HG02852 (cell line): ENCODE results near the gene GTPBP10.
"Not testable (repeated sequence)": the region's sequence is repeated elsewhere in the genome, so short reads cannot be mapped to it uniquely, and the experiment has no call there.

Source experiments
- ATAC-seq: cut with Tn5 transposase; IDR thresholded peaks from one replicate; pipeline ENCODE4 v1.9.1; 2021; ENCODE audit warnings: mild to moderate bottlenecking, moderate library complexity; ENCODE audit not compliant: unreplicated experiment

The GTPBP10 gene, protein sequence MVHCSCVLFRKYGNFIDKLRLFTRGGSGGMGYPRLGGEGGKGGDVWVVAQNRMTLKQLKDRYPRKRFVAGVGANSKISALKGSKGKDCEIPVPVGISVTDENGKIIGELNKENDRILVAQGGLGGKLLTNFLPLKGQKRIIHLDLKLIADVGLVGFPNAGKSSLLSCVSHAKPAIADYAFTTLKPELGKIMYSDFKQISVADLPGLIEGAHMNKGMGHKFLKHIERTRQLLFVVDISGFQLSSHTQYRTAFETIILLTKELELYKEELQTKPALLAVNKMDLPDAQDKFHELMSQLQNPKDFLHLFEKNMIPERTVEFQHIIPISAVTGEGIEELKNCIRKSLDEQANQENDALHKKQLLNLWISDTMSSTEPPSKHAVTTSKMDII

DNA sequence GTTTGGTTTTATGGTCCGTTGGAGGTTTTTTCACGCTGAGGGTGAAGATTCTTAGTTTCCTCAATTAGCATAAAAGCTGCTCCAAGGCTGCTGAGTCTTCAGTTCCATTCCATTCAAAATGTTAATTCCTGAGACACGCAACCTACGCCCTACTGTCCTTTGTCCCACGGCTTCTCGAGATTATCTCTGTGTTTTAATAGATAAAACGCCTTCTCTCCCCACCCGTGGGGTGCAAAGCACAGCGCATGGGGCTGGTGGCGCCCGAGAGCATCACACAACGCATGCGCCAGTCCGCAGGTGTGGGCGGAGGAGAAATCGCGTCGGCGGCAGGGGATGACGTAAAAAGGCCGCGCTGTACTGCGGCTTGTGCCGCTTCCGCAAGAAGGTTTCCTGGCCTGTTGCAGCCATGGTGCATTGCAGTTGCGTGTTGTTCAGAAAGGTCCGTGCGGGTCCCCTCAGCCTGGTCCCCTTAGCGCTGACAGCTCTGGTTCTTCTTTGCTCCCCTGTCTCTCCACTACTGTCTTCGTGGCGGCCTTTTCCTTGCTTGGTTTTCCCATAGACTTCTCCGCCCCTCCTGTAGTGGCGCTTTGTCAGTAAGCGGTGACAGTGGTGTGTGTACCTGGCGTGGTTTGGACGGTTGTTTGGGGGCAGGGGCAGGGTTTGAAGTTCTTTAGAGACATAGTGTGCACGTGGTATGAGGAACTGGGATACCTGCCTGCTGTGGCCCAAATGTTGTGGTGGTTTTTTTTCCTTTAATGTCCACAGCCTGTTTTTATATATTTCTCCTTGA, at the start of gene GTPBP10:
Gene GTPBP10 (plus strand): TSS at position 381 of the 790 bp plus-strand sequence. CDS start 26 bp downstream, at position 407.
- ATAC-seq: peak; percentile 94

DNA sequence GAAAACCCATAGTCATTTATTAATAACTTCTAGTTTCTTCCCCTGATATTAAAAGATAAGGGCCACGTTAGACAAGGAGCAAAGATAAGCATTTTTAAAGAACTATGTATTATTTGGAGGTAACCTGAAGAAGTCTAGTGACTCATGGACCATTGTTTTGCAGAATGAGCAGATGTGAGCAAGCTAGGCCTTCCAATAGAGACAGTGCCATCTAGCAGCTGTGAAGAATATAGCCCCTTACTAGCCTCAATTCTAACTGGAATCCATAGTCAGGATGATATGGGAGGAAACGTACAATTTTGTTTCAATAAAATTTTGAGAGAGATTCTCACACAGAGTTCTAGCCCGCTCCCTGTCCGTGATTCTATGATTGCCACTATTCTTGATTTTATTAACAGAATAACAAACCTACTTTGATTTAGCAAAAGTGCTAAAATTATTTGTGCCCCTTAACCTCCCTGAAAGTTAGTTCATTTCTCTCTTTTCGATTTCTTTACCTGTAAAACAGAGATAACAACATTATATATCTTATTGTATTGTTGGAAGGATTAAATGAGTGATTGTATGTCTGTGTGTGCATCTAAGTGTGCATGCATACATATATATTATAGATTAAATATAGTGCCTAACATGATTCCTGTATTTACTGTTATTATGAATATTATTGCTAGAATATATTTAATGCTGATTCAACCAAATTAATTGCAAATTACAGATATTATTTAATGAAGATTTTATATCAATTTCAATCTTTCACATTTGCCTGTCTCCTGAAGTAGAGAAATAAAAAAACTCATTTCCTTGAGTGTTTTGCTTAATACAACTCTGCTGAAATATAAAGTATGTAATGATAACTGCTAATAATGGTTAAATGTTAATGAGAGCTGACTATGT, 48.1 kb upstream of the GTPBP10 start:
- peak; percentile 95 for ATAC-seq

DNA sequence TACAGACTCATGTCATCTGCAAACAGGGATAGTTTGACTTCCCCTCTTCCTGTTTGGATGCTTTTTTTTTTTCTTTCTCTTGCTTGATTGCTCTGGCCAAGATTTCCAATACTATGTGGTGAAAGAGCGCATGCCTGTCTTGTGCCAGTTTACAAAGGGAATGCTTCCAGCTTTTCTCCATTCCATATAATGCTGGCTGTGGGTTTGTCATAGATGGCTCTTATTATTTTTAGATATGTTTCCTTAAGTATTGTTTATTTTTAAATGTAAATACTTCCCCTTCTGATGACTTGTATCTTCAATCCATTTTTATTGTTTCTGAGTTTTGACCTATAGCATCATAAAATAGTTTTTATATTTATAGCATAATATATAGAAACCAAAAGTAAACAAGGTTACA, 43.3 kb upstream of the GTPBP10 start:
- no peak for ATAC-seq

DNA sequence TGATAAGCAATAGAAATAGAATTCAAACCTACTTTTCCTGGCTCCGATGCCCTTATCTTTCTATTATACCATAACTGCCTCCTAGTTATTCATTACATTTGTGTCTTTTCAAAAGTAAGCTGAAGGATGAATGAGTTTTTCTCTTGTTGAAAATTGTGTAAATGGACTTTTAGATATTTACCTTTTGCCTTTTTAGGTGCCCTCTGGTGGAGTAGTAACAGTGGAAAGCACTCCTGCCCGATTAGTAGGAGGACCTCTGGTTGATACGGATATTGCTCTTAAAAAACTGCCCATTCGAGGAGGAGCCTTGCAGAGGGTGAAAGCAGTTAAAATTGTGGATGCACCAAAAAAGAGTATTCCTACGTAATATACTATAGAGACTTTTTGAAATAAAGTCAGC, 36.6 kb upstream of the GTPBP10 start:
- no peak for ATAC-seq

DNA sequence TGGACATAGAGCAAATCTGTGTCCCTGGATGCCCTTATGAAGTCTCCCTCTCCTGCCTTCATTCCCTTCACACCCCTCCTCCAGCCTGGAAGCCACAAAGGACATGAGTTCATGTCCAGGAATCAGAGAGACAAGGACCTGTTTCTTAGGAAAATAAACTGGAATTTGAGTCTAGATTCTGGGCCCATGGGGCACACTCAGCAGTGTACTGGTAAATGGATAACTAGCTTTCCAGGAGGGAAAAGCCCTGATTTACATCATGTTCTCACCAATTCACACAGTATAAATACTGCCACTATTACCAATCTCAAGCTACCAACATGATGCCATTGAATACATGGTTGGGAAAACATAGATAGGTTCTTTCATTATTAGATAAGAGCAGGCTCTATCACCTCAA, 35.3 kb upstream of the GTPBP10 start:
- ATAC-seq: no peak

DNA sequence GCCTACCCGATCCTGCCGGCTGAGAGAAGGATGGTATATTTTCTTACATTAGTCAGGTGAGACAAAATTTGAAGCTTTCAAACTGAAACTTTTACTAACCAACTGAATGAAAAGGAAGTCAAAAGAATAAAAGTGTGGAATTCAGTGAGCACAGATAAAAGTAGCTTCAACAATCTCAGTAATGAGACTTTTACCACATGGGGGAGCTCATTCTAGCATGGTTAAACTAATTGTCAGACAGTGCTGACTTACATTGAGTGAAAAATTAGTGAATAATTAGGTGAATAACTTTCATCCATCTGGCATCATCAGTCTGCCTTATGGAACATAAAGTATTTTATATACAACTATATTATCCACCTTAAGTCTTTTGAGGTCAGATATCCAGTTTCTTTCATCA, 33.8 kb upstream of the GTPBP10 start:
- ATAC-seq: no peak

DNA sequence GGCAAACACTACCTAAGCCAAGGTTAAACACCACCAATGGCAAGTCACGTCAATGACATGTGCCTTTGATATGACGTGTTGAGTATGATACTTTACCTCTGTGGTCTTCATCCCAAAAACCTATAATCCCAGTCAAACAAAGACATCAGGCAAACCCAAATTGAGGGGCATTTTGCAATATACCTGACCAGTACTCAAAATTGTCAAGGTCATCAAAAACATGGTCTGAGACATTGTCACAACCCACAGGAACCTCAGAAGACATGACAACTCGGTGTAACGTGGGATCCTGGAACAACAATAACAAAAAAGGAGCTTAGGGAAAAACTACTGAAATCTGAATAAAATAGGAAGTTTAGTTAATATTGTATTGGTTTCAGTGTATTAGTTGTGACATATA, 32.6 kb upstream of the GTPBP10 start:
- ATAC-seq: no peak

DNA sequence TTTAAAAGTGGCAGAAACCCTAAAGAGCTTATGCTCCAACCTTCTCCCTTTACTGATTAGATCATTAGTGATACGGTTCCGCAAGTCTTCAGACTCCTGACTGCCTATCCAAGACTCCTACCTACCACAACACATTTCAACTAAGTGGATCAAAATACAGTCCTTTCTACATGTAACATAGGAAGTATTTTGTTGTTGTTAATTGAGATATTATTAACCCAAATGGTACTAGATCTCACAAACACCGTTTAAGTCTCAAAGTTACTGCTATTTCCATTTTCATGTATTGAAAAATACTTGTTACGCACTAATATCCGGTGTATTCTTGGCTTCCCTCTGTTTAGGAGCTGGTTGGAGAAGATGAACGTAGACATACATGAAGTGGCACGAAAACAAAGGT, 26.5 kb upstream of the GTPBP10 start:
- ATAC-seq: no peak

DNA sequence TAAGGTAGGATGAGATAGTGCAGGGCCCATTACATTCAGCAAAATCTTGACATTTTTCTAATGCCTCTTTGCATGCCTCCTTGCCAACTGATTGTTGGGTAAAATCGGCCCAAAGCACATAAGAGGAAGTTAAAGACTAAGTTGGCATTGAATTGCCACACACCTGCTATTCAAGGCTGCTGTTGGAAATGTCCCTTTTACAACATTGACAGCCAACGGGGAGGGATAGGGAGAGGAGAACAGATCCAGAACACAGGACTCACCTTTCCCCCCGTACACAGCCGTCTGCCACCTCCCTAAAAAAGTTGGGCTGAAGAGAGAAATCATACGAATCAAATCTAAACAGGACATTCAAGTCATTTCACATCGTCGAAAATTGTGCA, 26.1 kb upstream of the GTPBP10 start:
- ATAC-seq: no peak

DNA sequence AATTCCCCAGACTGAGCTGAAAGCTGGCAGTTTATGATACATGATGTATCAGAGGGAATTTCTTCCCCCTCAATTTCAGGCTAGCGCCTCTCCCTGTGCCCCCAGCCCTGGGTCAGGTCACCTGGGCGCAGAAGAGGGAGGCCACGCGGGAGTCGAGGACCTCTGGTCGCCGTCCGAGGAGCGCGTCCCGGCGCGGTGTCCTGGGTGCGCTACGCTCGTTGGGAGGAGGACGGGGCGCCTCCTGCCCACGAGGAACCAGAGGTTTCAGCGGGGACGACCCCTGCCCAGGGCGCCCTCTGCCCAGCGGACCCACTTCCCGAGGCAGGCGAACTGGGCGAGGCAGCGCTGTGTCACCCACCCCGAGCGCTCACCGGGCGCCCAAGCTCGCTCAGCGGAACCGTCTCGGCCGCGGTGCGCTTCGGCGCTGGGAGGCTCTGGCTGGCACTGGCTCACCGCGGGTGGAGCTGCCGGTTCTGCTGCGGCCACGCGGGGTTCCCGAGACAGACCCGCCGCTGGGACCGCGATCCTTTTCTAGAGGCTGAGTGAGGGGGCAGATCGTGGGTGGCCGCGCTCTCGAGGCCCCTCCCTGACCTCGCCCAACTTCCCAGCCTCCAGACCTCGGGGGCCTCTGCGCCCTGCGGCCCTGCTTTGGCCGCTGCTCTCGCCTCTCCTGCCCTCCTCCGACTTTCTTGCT, 25.6 kb upstream of the GTPBP10 start, which contains the start of gene FAM237B:
Gene FAM237B (minus strand): TSS at position 504 of the 694 bp plus-strand sequence. CDS start 1,556 bp downstream, outside the sequence.
- ATAC-seq: no peak

DNA sequence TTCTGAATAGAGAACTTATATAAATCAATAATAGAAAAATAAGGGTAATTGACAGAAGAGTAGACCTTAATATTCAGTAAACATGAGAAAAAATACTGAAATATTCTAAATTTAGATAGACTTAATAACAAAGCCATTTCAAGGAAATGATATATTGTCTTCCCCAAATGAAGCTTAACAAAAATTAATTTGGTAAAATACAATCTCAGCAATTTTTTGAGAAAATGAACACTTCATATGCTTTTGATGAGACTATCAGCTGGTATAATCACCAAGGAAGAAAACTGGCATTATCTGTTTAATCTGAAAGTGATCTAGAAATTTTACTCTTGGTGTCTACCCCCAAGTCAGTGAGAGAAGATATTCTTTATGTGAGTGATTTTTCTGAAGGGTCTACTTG, 23.7 kb upstream of the GTPBP10 start:
- no peak for ATAC-seq

DNA sequence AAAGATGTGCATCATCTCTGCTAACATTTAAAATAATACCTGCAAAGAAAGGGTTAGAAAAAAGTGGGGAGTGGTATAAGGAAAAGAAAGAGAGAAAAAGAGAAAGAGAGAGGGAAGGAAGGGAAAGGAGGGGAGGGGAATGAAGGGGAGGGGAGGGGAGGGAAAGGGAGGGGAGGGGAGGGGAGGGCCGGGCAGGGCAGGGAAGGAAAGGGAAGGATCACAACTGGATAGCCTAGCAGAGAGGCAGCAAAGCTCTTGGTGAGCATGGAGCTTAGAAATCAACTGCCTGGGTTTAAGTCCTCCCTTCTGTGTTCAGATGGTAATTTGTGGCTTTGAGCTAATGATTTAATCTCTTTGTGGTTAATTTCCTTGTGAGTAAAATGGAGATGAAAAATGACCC, 20.0 kb upstream of the GTPBP10 start:
- no peak for ATAC-seq

DNA sequence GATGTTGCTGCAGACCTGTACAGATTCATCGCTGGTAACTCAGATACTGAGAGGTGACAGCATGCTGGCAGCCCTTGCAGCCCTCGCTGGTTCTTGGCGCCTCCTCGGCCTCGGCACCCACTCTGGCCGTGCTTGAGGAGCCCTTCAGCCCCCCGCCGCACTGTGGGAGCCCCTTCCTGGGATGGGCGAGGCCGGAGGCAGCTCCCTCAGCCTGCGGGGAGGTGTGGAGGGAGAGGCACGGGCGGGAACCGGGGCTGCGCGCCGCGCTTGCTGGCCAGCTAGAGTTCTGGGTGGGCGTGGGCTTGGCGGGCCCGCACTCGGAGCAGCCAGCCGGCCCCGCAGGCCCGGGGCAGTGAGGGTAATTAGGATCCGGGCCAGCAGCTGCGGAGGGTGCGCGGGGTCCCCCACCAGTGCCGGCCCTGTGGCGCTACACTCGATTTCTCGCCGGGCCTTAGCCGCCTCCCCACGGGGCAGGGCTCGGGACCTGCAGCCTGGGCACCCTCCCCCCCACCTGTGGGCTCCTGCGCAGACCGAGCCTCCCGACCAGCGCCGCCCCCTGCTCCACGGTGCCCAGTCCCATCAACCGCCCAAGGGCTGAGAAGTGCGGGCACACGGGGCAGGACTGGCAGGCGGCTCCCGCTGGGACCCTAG, 12.2 kb upstream of the GTPBP10 start:
- ATAC-seq: no peak

DNA sequence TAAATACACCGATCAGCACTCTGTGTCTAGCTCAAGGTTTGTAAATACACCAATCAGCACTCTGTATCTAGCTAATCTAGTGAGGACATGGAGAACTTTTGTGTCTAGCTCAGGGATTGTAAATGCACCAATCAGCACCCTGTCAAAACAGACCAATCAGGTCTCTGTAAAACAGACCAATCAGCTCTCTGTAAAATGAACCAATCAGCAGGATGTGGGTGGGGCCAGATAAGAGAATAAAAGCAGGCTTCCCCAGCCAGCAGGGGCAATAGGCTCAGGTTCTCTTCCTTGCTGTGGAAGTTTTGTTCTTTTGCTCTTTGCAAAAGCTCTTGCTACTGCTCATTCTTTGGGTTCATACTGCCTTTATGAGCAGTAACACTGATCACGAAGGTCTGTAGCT, 11.6 kb upstream of the GTPBP10 start:
- ATAC-seq: not testable (repeated sequence)

DNA sequence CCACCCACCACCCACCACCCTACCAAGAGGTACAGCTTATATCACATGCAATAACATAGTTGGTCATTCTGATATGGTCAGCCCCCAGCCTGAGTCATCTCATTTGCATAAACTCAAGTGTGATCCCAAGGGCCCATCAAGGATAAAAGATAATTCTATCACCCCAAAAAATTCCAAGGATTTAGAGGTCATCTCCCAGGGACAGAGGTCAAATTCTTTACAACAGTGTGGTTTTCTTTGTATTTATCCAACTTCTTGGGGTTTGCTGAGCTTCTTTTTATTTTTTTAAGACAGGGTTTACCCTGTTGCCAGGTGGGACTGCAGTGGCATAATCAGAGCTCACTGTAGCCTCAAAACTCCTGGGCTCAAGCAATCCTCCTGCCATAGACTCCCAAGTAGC, 9.4 kb upstream of the GTPBP10 start:
- ATAC-seq: no peak

DNA sequence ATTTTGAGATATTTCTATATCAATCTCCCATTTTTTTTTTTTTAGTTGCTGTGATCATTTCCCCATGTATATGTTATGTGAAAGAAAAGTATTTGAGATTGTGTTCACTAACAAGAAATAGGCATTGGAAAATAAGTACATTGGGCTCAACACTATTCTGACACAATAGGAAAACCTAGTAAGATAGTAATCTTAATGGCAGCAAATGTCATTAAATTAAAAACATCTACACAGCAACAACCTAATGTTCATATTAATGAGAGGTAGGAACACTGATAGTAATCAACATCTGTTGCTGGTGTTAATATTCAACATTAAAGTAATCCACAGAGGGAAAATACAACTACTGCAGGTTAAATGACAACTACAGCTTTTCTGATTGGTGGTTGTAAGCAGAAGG, 1.5 kb upstream of the GTPBP10 start:
- no peak for ATAC-seq

DNA sequence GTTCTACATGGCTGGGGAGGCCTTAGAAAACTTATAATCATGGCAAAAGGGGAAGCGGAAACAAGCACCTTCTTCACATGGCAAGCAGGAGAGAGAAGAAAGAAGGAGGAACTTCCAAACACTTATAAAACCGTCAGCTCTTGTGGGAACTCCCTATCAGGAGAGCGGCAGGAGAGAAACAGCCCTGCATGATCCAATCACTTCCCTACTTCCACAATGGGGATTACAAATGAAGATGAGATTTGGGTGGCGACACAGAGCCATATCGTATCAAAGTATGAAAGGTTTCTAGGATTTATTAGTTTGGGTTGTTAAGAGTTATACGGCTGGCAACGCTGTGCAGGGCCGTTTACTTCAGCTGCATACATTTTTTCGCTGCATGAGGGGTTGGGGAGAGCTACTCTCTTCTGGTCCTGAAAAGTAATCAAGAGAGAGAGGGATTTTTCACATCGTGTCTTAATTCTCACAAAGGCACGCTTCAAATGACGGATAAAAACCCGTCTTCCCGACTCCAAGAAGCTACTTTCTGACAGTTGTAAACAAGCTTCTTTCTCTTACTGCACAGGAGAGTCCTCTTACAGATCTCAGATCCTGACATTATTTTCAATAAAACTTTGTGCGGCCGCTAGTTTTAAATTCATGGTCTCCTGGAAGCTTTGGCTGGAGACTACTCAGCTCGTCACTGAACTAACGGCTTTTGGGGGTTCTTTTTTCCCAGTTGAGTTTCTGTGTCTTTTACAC, 751 bp upstream of the GTPBP10 start:
- peak; percentile 20 for ATAC-seq

DNA sequence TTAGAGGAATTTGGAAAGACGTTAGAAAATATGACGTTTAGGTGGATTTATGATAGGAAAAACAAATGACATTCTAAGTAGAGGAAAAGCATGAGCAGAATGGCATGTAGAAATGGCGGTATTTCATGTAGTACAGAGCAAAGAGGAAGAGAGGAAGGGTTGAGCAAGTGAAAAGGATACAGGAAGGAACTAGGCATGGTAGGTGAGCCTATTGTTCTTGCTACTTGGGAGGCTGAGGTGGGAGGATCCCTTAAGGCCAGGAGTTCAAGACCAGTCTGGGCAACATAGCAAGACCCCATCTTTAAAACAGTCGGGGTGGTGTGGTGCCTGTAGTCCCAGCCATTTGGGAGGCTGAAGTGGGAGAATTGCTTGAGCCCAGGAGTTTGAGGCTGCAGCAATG, 1.2 kb downstream of the GTPBP10 start:
- ATAC-seq: no peak

DNA sequence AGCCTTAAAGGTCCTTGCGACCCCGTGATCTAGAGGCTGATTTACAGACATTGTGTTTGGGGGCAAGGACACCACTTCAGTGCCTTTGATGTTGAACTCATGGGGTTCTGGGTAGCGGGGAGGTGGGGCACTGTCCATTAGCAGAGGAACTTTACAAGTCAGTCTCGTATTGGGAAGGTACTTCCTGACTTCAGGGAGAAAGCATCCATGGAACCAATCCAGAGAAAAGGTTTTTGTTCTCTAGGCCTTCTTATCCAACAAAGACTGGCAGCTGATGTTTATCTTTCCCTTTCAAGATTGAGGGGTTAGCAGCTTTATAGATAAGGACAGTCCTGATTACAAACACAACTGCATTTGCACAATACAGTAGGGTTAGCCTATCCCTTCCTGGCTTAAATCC, 2.8 kb downstream of the GTPBP10 start:
- no peak for ATAC-seq
